Osteoblast (primary cell): ENCODE measurements around the gene FGF19. TPM values are rescaled to one million over a fixed set of nuclear protein-coding genes. Genes with fewer than 3 reads are reported as not detected.

Source experiments
- DNase-seq: peaks from one replicate; pipeline ENCODE4 v3.0.0; 2011; ENCODE audit warnings: low spot score, mixed read lengths; ENCODE audit not compliant: insufficient read length; ENCODE audit errors: missing footprints
- H2AFZ ChIP-seq: 2 replicates; pipeline ENCODE4 v1.6.0; 2011; ENCODE audit warnings: mild to moderate bottlenecking, low read length
- H3K27ac ChIP-seq: 2 replicates; pipeline ENCODE4 v1.5.1; 2011; ENCODE audit warnings: mild to moderate bottlenecking, low read depth, low read length, moderate library complexity
- H3K27me3 ChIP-seq: 2 replicates; pipeline ENCODE4 v1.6.0; 2012; ENCODE audit warnings: mild to moderate bottlenecking, control low read depth, inconsistent platforms, low read length, moderate library complexity; ENCODE audit not compliant: insufficient read depth
- H3K36me3 ChIP-seq: 2 replicates; pipeline ENCODE4 v1.5.1; 2011; ENCODE audit warnings: mild to moderate bottlenecking, low read length, control low read depth, moderate library complexity; ENCODE audit not compliant: insufficient read depth
- H3K4me1 ChIP-seq: 2 replicates; pipeline ENCODE4 v1.5.1; 2011; ENCODE audit warnings: mild to moderate bottlenecking, low read length, control low read depth, moderate library complexity; ENCODE audit not compliant: insufficient read depth
- H3K4me2 ChIP-seq: 2 replicates; pipeline ENCODE4 v1.6.0; 2011; ENCODE audit warnings: mild to moderate bottlenecking, low read length; ENCODE audit not compliant: insufficient read depth
- H3K4me3 ChIP-seq: fragments of 200-600 bp; sonication (generic); 3 replicates; pipeline ENCODE4 v1.5.1; 2012; ENCODE audit warnings: mild to moderate bottlenecking, low read length, inconsistent platforms; ENCODE audit not compliant: insufficient read depth
- H3K79me2 ChIP-seq: 2 replicates; pipeline ENCODE4 v1.6.0; 2012; ENCODE audit warnings: mild to moderate bottlenecking, low read length, control low read depth, inconsistent platforms; ENCODE audit not compliant: insufficient read depth
- H3K9me3 ChIP-seq: 2 replicates; pipeline ENCODE4 v1.5.1; 2011; ENCODE audit warnings: low read depth, low read length, control low read depth
- H4K20me1 ChIP-seq: 2 replicates; pipeline ENCODE4 v1.6.0; 2012; ENCODE audit warnings: mild to moderate bottlenecking, low read length, control low read depth; ENCODE audit not compliant: insufficient read depth
- CTCF ChIP-seq: IDR thresholded peaks from 2 replicates; pipeline ENCODE4 v1.5.1; 2011; ENCODE audit warnings: mild to moderate bottlenecking, low read depth, low read length, moderate library complexity; ENCODE audit errors: extremely low read depth
- total RNA-seq: library from RNA; depleted of rRNA; stranded (reverse); fragments of >200 nt; gene quantifications from 2 replicates; pipeline ENCODE4 v1.2.3, GENCODE V29; 2012

FGF19 gene
- total RNA-seq, 1 donor = not detected

- DNase-seq = no peak
- H3K27ac ChIP-seq = no peak overlapping the region
- no peaks in the 10 kb centered on the region for H3K4me1 ChIP-seq
- H4K20me1 ChIP-seq = no peaks in the 10 kb centered on the region
- H3K4me2 ChIP-seq = no peak overlapping the region
- H3K4me3 ChIP-seq = no peak overlapping the region
- H3K9me3 ChIP-seq = no peaks in the 10 kb centered on the region
- no peaks in the 10 kb centered on the region for H3K79me2 ChIP-seq
- H3K36me3 ChIP-seq = no peaks in the 10 kb centered on the region
- H2AFZ ChIP-seq = no peak overlapping the region
- H3K27me3 ChIP-seq = peaks cover 82% of the 10 kb centered on the region
- TF ChIP-seq CTCF = no peak
Observed at GRCh38 chr11:69699213-69699612, 4.6 kb downstream of the FGF19 start.

DNA sequence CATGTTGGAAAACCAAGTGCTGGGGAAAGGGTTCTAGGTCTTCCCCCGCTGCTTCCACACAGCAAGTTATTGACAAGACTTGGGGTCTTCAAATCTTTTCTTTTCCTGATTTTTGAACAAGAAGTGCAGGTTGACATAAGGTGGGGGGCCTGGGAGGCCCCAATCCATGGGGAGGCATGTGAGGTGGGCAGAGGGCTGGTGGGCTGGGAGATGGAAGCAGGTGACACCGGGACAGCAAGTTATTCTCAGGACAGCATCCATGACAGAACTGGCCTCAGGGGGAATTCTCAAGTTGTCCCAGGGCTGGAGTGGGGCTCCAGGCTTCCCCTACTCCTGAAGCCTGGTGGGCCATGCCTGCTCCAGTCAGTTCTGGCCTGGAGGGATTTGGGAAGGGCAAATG is 5.5 kb downstream of the FGF19 start:
- H3K27me3 ChIP-seq = peaks cover 84% of the 10 kb centered on the region

GRCh38 chr11:69697861-69698260 is 6.0 kb downstream of the FGF19 start:
- H3K4me3 ChIP-seq = no peak overlapping the region
- no peak for TF ChIP-seq CTCF
- no peaks in the 10 kb centered on the region for H3K36me3 ChIP-seq
- H3K27ac ChIP-seq = no peak overlapping the region
- H3K9me3 ChIP-seq = no peaks in the 10 kb centered on the region
- peak; percentile 59 for DNase-seq
- no peak overlapping the region for H2AFZ ChIP-seq
- H3K27me3 ChIP-seq = peaks cover 79% of the 10 kb centered on the region
- no peaks in the 10 kb centered on the region for H3K79me2 ChIP-seq
- no peaks in the 10 kb centered on the region for H3K4me1 ChIP-seq
- no peak overlapping the region for H3K4me2 ChIP-seq
- no peaks in the 10 kb centered on the region for H4K20me1 ChIP-seq

More for the DNA sequence above, 5.5 kb downstream of the FGF19 start:
- H3K9me3 ChIP-seq = no peaks in the 10 kb centered on the region
- no peaks in the 10 kb centered on the region for H3K36me3 ChIP-seq
- H3K4me3 ChIP-seq = no peak overlapping the region
- no peaks in the 10 kb centered on the region for H3K4me1 ChIP-seq
- H2AFZ ChIP-seq = no peak overlapping the region
- no peak overlapping the region for H3K27ac ChIP-seq
- H4K20me1 ChIP-seq = no peaks in the 10 kb centered on the region
- DNase-seq = peak; percentile 53
- H3K79me2 ChIP-seq = no peaks in the 10 kb centered on the region
- TF ChIP-seq CTCF = no peak
- H3K4me2 ChIP-seq = no peak overlapping the region

DNA sequence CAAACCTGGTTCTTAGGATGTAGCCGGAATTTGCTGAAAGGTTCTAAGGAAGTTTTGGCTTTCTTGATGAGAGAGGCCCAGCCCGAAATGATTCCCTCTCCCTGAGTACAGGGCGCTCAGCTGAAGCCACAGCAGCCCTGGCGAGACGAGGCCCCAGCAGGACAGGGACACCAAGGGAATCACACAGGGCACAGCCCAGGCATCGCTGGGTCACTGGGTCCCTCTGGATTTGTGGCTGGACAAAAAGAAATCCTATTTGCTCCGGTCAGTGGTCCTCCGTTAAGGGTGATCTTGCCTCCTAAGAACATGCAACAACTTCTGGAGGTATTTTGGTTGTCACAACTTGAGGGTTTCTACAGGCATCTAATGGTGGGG is 6.4 kb downstream of the FGF19 start:
- no peak for DNase-seq
- H3K4me1 ChIP-seq = no peaks in the 10 kb centered on the region
- H3K79me2 ChIP-seq = no peaks in the 10 kb centered on the region
- H3K27ac ChIP-seq = no peak overlapping the region
- H3K27me3 ChIP-seq = peaks cover 75% of the 10 kb centered on the region
- H3K4me3 ChIP-seq = no peak overlapping the region
- no peaks in the 10 kb centered on the region for H4K20me1 ChIP-seq
- H3K9me3 ChIP-seq = no peaks in the 10 kb centered on the region
- H2AFZ ChIP-seq = no peak overlapping the region
- H3K4me2 ChIP-seq = no peak overlapping the region
- TF ChIP-seq CTCF = no peak
- H3K36me3 ChIP-seq = no peaks in the 10 kb centered on the region
